GM12891 (cell line): Measurements from ENCODE around the gene RXFP1. TPM values are rescaled to one million over a fixed set of nuclear protein-coding genes. Genes with fewer than 3 reads are reported as not detected.

ENCODE experiments used
- DNase-seq: peaks from one replicate; pipeline ENCODE4 v3.0.0; 2011; ENCODE audit warnings: low spot score; ENCODE audit not compliant: insufficient read length
- FAIRE-seq: peaks from 2 replicates; lab custom pipeline; 2011; peaks lifted over from hg19 to GRCh38; lab: Jason Lieb, UNC
- PAX5 ChIP-seq: IDR thresholded peaks from 2 replicates; pipeline ENCODE4 v1.6.1; 2011; ENCODE audit warnings: low read length, moderate library complexity, mild to moderate bottlenecking; ENCODE audit not compliant: insufficient read depth, severe bottlenecking
- POLR2A ChIP-seq: IDR thresholded peaks from 2 replicates; pipeline ENCODE4 v1.6.1; 2011; ENCODE audit warnings: low read depth, low read length, control low read depth
- POLR2AphosphoS5 ChIP-seq: IDR thresholded peaks from 2 replicates; pipeline ENCODE4 v1.6.1; 2011; ENCODE audit warnings: low read depth, low read length, control low read depth
- POU2F2 ChIP-seq: IDR thresholded peaks from 2 replicates; pipeline ENCODE4 v1.6.1; 2011; ENCODE audit warnings: low read depth, mild to moderate bottlenecking, control low read depth, low read length, moderate library complexity
- SPI1 ChIP-seq: IDR thresholded peaks from 2 replicates; pipeline ENCODE4 v1.6.1; 2011; ENCODE audit warnings: low read depth, low read length, control low read depth
- TAF1 ChIP-seq: IDR thresholded peaks from 2 replicates; pipeline ENCODE4 v1.6.1; 2011; ENCODE audit warnings: low read depth, low read length, control low read depth
- polyA plus RNA-seq: library from polyadenylated mRNA; unstranded; fragments of >200 nt; gene quantifications from one replicate; pipeline ENCODE4 v1.2.1, GENCODE V29; 2012; ENCODE audit warnings: low read depth, missing spikeins, inconsistent platforms; ENCODE audit not compliant: missing spikeins

The RXFP1 gene
- polyA plus RNA-seq = not detected

DNA sequence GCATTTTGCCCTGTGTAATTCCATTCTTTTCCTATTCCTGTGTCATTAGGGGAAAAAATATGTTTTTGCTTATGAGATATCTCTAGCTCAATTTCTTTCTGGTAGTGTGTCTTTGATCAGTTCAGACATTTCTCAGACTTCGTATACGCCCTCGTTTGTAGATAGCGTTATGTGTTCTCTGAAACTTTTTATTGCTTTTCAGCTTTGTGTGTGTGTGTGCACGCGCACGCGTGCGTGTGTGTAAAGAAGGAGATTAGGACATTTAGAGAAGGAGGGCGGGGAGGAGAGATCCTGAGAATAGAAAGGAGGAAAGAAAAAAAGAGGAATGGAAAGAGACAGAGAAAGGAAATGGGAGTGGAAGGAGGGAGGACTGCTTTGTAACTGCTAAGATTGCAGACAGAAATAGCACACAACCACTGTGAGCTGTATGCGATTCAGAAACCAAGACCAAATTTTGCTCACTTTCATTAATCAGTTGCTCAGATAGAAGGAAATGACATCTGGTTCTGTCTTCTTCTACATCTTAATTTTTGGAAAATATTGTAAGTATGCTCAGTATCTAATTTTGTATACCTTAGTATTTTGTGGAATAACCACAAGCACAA, at the start of gene RXFP1:
Gene RXFP1, plus strand, starts transcription at position 399 of the 605 bp plus-strand sequence. Its CDS starts 95 bp downstream, at position 494.
- no peak for TF ChIP-seq TAF1
- TF ChIP-seq SPI1 = no peak
- TF ChIP-seq PAX5 = no peak
- no peak for TF ChIP-seq POLR2A
- no peak for TF ChIP-seq POLR2AphosphoS5
- TF ChIP-seq POU2F2 = no peak
- no peak for DNase-seq
- no peak for FAIRE-seq

DNA sequence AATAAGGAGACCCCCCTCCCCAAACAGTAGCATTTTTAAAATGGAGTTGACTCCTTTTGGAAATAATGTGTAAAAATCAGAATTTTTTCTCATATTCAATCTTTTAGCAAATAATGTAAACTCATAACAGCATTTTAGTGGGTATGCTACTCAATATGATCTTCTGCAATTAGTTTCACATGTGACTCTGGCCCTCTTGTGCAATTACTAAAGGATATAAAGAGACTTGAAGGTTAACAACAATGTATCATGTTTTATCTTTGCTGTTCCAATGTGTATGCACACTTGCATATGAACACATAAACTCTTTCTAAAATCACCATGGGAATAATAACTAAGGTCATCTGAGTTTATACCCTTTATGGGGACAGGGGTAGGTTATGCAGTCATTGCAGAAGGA, 39.9 kb upstream of the RXFP1 start:
- no peak for DNase-seq
- TF ChIP-seq SPI1 (no peak), POU2F2 (no peak), POLR2A (no peak), PAX5 (no peak), POLR2AphosphoS5 (no peak), TAF1 (no peak)
- FAIRE-seq = no peak

DNA sequence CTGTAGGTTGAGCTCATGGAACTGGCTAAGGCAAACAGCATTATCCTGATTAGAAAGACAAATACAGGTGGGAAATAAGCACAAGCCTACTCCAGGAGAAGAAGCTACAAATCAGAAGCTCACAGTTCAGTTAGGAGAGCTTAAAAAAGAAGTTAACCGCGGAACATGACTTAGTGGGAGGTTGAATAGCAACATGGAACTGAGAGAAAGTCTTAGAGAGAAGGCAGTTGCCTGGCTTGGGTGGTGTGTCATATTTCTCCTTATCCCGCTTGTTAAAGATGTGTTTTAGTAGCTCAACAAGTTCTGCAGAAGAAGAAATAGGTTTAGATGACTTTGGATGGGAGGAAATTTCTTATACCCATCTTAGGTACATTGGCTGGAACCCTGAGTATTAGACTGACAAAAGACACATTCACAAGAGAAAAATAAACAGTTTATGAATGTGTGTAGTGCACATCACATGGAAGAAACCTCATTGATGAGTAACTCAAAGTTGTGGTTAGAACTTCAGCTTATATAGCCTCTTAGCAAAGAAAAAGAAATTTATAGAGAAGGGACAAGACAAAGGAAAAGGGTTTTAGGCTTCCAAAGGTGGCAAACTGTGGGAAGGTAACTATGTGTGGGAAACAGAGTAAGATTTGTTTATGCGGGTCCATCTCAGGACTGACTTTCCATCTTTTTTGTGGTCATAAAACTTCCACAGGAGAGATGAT, 37.4 kb upstream of the RXFP1 start:
- no peak for FAIRE-seq
- no peak for TF ChIP-seq POLR2A
- no peak for TF ChIP-seq POLR2AphosphoS5
- no peak for DNase-seq

DNA sequence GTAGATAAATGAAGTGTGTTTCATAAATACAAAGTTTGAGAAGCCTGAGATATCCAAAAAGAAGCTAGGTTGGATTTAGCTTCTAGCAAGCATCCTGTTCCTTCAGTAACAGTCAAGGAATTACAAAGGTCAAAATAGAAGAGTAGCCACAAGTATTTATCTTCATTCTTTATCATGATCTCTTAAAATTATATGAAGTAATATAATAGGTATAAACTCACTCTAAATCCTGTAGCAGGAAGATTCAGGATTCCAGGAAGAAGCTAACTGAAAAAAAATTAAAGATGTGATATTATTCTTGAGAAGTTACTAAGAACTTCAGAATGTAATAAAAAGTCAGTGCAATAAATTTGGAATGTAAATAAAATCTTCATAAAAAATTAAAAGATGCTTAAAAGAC, 31.1 kb upstream of the RXFP1 start:
- no peak for TF ChIP-seq POU2F2
- no peak for TF ChIP-seq SPI1
- no peak for TF ChIP-seq TAF1
- TF ChIP-seq POLR2A = no peak
- no peak for TF ChIP-seq PAX5
- no peak for TF ChIP-seq POLR2AphosphoS5
- FAIRE-seq (no peak), DNase-seq (no peak)

DNA sequence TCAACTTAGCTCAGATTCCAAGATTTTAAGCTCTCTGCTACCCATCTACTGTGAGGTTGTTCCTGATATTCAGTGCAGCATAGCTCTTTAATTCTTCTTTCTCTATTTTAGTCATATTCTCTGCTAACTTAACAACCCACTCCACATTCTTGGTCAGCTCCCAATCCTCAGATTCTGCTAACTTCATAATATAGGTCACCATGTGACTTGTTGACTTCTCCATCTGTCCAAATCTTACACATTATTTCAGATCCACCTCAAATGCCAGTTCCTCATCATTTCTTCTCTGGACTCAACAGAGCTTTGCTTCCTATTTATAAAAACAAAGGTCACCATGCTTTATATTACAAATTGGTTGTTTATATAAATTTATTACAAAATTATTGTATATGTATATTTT, 29.3 kb upstream of the RXFP1 start:
- TF ChIP-seq TAF1 (no peak), PAX5 (no peak)
- DNase-seq (no peak), FAIRE-seq (no peak)

DNA sequence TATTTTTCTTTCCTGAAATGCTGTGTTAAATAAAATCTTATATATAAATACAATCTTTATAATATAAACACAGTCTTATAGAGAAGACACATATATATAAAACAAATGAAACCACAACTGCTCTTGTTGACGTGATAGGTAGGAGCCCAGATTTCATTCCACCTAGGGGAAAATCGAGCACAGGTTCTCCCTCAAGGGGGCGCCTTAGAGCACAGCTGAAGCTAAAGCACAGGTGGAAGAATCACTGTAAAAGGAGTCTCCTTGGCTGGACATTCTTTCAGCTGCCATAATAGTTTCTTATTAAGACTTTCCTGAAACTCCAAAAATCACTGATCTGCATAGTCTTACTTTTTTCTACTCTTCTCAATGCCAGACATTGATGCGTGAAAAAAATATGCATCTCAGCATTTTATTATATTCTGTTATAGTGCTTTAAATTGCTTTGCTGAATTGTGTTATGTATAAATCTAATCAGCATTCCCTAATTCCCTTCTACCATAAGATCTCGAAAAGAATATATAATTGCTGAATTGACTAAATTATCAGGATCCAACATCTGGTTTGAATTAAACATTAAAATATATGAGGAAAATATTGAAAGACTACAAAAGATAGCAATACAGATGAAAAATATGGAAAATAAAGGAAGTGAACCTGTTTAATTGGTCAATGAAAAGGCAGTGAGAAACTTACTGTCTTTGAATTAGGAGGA, 25.5 kb upstream of the RXFP1 start:
- FAIRE-seq = no peak
- TF ChIP-seq POLR2AphosphoS5 (no peak), POLR2A (no peak), SPI1 (no peak), PAX5 (no peak), POU2F2 (no peak), TAF1 (no peak)

DNA sequence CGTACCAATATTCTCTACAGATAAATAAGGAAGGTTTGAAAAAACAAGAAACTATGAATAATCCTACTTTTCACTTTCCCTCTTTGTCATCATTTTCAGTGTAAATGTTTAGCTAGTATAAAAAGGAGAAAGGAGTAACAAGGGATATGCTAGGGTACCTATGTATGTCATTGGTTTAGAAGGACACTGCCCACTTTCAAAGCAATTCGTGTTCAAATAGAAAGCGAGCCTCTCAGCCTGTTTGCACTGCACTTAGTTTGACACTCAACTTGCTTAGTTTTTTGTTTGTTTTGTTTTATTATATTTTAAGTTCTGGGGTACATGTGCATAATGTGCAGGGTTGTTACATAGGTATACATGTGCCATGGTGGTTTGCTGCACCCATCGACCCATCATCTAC, 21.6 kb upstream of the RXFP1 start:
- no peak for TF ChIP-seq POU2F2
- TF ChIP-seq POLR2AphosphoS5 = no peak
- no peak for TF ChIP-seq SPI1
- TF ChIP-seq POLR2A = no peak
- TF ChIP-seq PAX5 = no peak
- no peak for TF ChIP-seq TAF1
- no peak for FAIRE-seq
- no peak for DNase-seq

More for the DNA sequence above, 25.5 kb upstream of the RXFP1 start:
- DNase-seq = no peak

DNA sequence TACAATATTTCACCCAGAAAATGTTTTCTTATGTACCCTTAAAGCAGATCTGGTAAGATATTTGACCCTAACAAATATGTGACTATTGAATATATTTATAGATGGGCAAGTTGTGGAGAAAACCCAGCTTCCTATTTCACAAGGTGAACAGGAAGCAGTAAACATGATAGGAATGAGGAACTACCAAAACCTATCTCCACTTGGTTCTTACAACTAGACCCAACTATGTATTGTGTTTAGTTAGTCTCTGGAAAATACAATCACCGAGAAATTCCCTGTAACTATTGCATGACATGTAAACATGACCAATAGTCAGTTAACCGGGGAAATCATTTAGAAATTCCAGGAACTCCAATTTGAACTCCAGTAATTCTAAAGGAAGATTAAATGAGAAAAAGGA, 8.4 kb upstream of the RXFP1 start:
- TF ChIP-seq TAF1 (no peak), POLR2A (no peak), SPI1 (no peak), PAX5 (no peak), POLR2AphosphoS5 (no peak), POU2F2 (no peak)
- DNase-seq (no peak), FAIRE-seq (no peak)

DNA sequence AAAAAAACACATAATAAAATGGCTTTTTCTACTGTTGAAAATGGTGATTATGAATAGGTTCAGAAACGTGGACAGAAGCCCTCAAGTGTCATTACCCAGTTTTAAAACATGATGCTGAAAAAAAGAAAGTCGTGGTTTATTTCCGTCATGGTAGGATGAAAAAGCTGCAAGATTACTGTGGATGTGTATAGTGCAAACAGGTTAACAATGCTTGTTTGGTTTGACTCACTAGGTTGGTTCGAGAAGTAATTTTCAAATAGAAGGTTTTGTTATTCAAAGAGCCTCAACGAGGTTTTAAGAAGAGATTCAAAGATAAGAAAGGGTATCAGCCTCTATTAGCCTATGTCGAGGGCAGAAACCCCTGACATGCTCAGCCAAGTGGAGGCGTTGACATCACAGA, 2.5 kb upstream of the RXFP1 start:
- FAIRE-seq = no peak
- TF ChIP-seq SPI1 (no peak), POLR2AphosphoS5 (no peak), PAX5 (no peak), POLR2A (no peak), POU2F2 (no peak), TAF1 (no peak)
- no peak for DNase-seq

DNA sequence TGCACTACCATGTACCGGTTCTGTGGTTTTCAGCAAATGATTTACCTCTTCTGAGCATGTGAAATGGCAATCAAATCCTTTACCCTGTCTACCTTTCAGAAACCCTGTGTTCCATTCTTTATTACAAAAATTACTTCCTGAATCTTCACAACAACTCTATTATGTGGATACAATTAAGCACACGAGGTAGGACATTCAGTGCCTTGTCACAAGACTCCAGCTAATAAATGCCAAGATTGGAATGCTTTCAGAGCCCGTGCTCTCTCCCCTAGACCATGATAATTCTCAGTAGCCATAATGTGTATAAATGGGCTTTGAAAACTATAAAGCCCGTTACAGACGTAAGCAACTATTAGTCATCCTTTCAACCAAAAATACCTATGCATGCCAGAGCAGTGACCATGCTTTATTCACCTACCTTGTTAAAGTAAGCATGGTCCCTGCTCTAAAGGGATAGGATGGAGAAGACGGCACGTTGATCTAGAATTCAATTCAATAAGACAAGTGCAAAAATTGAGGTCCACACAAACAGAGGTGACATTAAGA, 2.4 kb downstream of the RXFP1 start:
- TF ChIP-seq SPI1 = no peak
- TF ChIP-seq PAX5 = no peak
- TF ChIP-seq POLR2A = no peak
- TF ChIP-seq TAF1 = no peak
- no peak for DNase-seq
- FAIRE-seq = no peak
